HepG2 (cell line): Measurements from ENCODE around the gene PRDX5. TPM values are rescaled to one million over a fixed set of nuclear protein-coding genes. Genes with fewer than 3 reads are reported as not detected.

Experiments used
- ARID2 ChIP-seq: sonication (generic); formaldehyde crosslinking; IDR thresholded peaks from 2 replicates; pipeline ENCODE4 v1.8.1; 2022; ENCODE audit warnings: mild to moderate bottlenecking, missing genetic modification reagents, borderline replicate concordance
- CBX5 ChIP-seq: sonication (generic); formaldehyde crosslinking; IDR thresholded peaks from 2 replicates; pipeline ENCODE4 v1.4.0; 2020; ENCODE audit warnings: missing genetic modification reagents, borderline replicate concordance
- DR1 ChIP-seq: sonication (generic); formaldehyde crosslinking; IDR thresholded peaks from 2 replicates; pipeline ENCODE4 v1.8.0; 2021; ENCODE audit warnings: mild to moderate bottlenecking, missing genetic modification reagents, inconsistent platforms
- ELF3 ChIP-seq: IDR thresholded peaks from 2 replicates; pipeline ENCODE4 v1.6.1; 2016; ENCODE audit warnings: missing genetic modification reagents, missing compliant biosample characterization
- MYNN ChIP-seq: sonication (generic); formaldehyde crosslinking; IDR thresholded peaks from 2 replicates; pipeline ENCODE4 v1.4.0; 2020; ENCODE audit warnings: mild to moderate bottlenecking, low read depth, missing genetic modification reagents
- MZF1 ChIP-seq: sonication (generic); formaldehyde crosslinking; IDR thresholded peaks from 2 replicates; pipeline ENCODE4 v1.8.1; 2023; ENCODE audit warnings: mild to moderate bottlenecking, missing genetic modification reagents, borderline replicate concordance
- POLR2AphosphoS2 ChIP-seq: IDR thresholded peaks from 2 replicates; pipeline ENCODE4 v1.6.1; 2011; ENCODE audit warnings: low read depth, low read length, improper control_type of control experiment
- TCF12 ChIP-seq, 2 experiments: fragments of 450-650 bp in 1 of 2; sonication (generic) in 1 of 2; formaldehyde crosslinking in 1 of 2; IDR thresholded peaks; 2 replicates each; pipeline versions ENCODE4 v1.6.1 to v1.8.0; 2017 to 2022; ENCODE audit warnings: antibody characterized with exemption in 1 of 2, mild to moderate bottlenecking in 1 of 2, missing genetic modification reagents in 1 of 2, moderate library complexity in 1 of 2
- ZMYM4 ChIP-seq: sonication (generic); formaldehyde crosslinking; IDR thresholded peaks from 2 replicates; pipeline ENCODE4 v1.8.1; 2023; ENCODE audit warnings: mild to moderate bottlenecking, missing genetic modification reagents
- ZNF121 ChIP-seq: sonication (generic); formaldehyde crosslinking; IDR thresholded peaks from 2 replicates; pipeline ENCODE4 v1.5.0; 2020; ENCODE audit warnings: mild to moderate bottlenecking, missing genetic modification reagents
- ZNF251 ChIP-seq: sonication (generic); formaldehyde crosslinking; IDR thresholded peaks from 2 replicates; pipeline ENCODE4 v1.9.0; 2021; ENCODE audit warnings: mild to moderate bottlenecking, missing genetic modification reagents
- ZNF543 ChIP-seq: sonication (generic); formaldehyde crosslinking; IDR thresholded peaks from 2 replicates; pipeline ENCODE4 v1.4.0; 2020; ENCODE audit warnings: mild to moderate bottlenecking, missing genetic modification reagents
- ZNF670 ChIP-seq: sonication (generic); formaldehyde crosslinking; IDR thresholded peaks from 2 replicates; pipeline ENCODE4 v1.8.0; 2022; ENCODE audit warnings: mild to moderate bottlenecking, missing genetic modification reagents, borderline replicate concordance
- ZNF788 ChIP-seq: sonication (generic); formaldehyde crosslinking; IDR thresholded peaks from 2 replicates; pipeline ENCODE4 v1.5.0; 2020; ENCODE audit warnings: mild to moderate bottlenecking, missing genetic modification reagents, borderline replicate concordance
- ZNF816 ChIP-seq: sonication (generic); formaldehyde crosslinking; IDR thresholded peaks from 2 replicates; pipeline ENCODE4 v1.8.0; 2022; ENCODE audit warnings: missing genetic modification reagents, mild to moderate bottlenecking, borderline replicate concordance
- polyA plus RNA-seq, 8 experiments: library from polyadenylated mRNA; depleted of rRNA in 3 of 8; stranded (reverse) in 7 of 8; unstranded in 1 of 8; fragments of >200 nt; fragmentation: Illumina TruSeq in 4 of 8; extraction: Trizol in 4 of 8; gene quantifications; 2 replicates each; pipeline versions ENCODE4 v1.2.1 to v1.2.3, GENCODE V29; 2011 to 2016; ENCODE audit warnings: low read depth in 4 of 8, missing spikeins in 1 of 8, mixed read lengths in 1 of 8; ENCODE audit not compliant: insufficient read depth in 1 of 8
- total RNA-seq, 5 experiments: library from RNA; depleted of rRNA; stranded (reverse); fragments of >200 nt; fragmentation: Illumina TruSeq; extraction: Trizol; gene quantifications; 2 replicates each; pipeline ENCODE4 v1.2.3, GENCODE V29; 2016; ENCODE audit warnings: low read depth in 1 of 5
- TF ChIP-seq, protein P1 (sequence below): sonication (generic); formaldehyde crosslinking; IDR thresholded peaks from 2 replicates; pipeline ENCODE4 v1.5.0; 2020; ENCODE audit warnings: mild to moderate bottlenecking, missing genetic modification reagents
- TF ChIP-seq, protein P2 (sequence below): sonication (generic); formaldehyde crosslinking; IDR thresholded peaks from 2 replicates; pipeline ENCODE4 v1.5.1; 2020; ENCODE audit warnings: mild to moderate bottlenecking, moderate library complexity, missing genetic modification reagents
- TF ChIP-seq, protein P3 (sequence below): sonication (generic); formaldehyde crosslinking; IDR thresholded peaks from 2 replicates; pipeline ENCODE4 v1.5.1; 2020; ENCODE audit warnings: mild to moderate bottlenecking, missing genetic modification reagents, moderate library complexity
- TF ChIP-seq, protein P4 (sequence below): sonication (generic); formaldehyde crosslinking; IDR thresholded peaks from 2 replicates; pipeline ENCODE4 v1.4.0; 2020; ENCODE audit warnings: missing genetic modification reagents

The PRDX5 gene
- total and polyA plus RNA-seq, 2 of the 13 experiments (the other 11 are each of a cell fraction or from before 2014, with no cell fraction given) = 215 to 311 TPM

DNA sequence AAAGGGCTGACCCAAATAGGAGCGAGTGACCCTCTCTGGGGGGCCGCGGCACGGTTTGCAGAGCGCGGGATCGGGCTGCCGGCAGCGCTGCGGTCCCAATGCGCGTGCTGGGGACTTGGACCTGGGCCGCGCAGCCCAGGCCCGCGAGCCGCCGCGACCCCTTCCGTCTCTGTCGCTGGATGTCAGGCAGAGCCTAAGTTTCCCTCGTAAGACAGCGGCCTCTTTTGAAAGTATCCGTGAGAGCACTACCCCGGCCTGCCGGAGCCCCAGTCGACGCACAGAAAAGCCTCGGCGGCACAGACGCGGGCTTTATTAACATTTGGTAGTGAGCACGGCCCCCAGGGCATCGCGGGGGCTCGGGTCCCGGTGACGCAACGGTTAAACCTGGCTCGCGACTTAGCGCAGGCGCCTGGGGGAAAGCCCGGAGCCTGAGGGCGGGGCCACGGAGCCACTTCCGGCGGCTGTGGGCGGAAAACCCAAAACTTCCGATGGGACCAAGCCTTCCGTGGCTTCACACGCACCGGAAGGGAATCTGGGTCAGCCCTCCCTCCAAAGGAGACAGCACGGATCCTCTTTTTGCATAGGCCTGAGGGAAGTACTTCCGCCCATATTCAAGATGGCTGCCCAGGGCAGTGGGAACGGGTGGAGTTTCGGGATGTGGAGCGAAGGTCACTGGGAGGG, 48.2 kb upstream of the PRDX5 start (continued):
- TF ChIP-seq, protein P1, sequence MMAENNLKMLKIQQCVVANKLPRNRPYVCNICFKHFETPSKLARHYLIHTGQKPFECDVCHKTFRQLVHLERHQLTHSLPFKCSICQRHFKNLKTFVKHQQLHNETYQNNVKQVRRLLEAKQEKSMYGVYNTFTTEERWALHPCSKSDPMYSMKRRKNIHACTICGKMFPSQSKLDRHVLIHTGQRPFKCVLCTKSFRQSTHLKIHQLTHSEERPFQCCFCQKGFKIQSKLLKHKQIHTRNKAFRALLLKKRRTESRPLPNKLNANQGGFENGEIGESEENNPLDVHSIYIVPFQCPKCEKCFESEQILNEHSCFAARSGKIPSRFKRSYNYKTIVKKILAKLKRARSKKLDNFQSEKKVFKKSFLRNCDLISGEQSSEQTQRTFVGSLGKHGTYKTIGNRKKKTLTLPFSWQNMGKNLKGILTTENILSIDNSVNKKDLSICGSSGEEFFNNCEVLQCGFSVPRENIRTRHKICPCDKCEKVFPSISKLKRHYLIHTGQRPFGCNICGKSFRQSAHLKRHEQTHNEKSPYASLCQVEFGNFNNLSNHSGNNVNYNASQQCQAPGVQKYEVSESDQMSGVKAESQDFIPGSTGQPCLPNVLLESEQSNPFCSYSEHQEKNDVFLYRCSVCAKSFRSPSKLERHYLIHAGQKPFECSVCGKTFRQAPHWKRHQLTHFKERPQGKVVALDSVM = no peak
- no peak for TF ChIP-seq DR1
- TF ChIP-seq CBX5 = peak; percentile 34; the same call in 1 of the 2 replicates
- no peak for TF ChIP-seq MYNN
- TF ChIP-seq ZNF670 = peak; percentile 71; the same call in 1 of the 2 replicates
- TF ChIP-seq, protein P2, sequence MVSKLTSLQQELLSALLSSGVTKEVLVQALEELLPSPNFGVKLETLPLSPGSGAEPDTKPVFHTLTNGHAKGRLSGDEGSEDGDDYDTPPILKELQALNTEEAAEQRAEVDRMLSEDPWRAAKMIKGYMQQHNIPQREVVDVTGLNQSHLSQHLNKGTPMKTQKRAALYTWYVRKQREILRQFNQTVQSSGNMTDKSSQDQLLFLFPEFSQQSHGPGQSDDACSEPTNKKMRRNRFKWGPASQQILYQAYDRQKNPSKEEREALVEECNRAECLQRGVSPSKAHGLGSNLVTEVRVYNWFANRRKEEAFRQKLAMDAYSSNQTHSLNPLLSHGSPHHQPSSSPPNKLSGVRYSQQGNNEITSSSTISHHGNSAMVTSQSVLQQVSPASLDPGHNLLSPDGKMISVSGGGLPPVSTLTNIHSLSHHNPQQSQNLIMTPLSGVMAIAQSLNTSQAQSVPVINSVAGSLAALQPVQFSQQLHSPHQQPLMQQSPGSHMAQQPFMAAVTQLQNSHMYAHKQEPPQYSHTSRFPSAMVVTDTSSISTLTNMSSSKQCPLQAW = peak; percentile 94
- no peak for TF ChIP-seq ZNF251
- TF ChIP-seq ZMYM4 (CRISPR knock-in tag) = peak; percentile 29; the same call in 1 of the 2 replicates
- TF ChIP-seq TCF12 (IDR thresholded peaks at IDR 0.05) = no peak
- no peak for TF ChIP-seq TCF12 (CRISPR knock-in tag; IDR thresholded peaks at IDR 0.05)
- TF ChIP-seq POLR2AphosphoS2 = no peak
- no peak for TF ChIP-seq ZNF816
- TF ChIP-seq ELF3 (CRISPR knock-in tag) = peak; percentile 52; the same call in 1 of the 2 replicates
- TF ChIP-seq, protein P3, sequence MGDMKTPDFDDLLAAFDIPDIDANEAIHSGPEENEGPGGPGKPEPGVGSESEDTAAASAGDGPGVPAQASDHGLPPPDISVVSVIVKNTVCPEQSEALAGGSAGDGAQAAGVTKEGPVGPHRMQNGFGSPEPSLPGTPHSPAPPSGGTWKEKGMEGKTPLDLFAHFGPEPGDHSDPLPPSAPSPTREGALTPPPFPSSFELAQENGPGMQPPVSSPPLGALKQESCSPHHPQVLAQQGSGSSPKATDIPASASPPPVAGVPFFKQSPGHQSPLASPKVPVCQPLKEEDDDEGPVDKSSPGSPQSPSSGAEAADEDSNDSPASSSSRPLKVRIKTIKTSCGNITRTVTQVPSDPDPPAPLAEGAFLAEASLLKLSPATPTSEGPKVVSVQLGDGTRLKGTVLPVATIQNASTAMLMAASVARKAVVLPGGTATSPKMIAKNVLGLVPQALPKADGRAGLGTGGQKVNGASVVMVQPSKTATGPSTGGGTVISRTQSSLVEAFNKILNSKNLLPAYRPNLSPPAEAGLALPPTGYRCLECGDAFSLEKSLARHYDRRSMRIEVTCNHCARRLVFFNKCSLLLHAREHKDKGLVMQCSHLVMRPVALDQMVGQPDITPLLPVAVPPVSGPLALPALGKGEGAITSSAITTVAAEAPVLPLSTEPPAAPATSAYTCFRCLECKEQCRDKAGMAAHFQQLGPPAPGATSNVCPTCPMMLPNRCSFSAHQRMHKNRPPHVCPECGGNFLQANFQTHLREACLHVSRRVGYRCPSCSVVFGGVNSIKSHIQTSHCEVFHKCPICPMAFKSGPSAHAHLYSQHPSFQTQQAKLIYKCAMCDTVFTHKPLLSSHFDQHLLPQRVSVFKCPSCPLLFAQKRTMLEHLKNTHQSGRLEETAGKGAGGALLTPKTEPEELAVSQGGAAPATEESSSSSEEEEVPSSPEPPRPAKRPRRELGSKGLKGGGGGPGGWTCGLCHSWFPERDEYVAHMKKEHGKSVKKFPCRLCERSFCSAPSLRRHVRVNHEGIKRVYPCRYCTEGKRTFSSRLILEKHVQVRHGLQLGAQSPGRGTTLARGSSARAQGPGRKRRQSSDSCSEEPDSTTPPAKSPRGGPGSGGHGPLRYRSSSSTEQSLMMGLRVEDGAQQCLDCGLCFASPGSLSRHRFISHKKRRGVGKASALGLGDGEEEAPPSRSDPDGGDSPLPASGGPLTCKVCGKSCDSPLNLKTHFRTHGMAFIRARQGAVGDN (CRISPR knock-in tag) = peak; percentile 73
- TF ChIP-seq ARID2 = no peak
- peak; percentile 79 for TF ChIP-seq ZNF121 (CRISPR knock-in tag)
- TF ChIP-seq ZNF788 (CRISPR knock-in tag) = no peak; the same call in 1 of the 2 replicates
- TF ChIP-seq, protein P4, sequence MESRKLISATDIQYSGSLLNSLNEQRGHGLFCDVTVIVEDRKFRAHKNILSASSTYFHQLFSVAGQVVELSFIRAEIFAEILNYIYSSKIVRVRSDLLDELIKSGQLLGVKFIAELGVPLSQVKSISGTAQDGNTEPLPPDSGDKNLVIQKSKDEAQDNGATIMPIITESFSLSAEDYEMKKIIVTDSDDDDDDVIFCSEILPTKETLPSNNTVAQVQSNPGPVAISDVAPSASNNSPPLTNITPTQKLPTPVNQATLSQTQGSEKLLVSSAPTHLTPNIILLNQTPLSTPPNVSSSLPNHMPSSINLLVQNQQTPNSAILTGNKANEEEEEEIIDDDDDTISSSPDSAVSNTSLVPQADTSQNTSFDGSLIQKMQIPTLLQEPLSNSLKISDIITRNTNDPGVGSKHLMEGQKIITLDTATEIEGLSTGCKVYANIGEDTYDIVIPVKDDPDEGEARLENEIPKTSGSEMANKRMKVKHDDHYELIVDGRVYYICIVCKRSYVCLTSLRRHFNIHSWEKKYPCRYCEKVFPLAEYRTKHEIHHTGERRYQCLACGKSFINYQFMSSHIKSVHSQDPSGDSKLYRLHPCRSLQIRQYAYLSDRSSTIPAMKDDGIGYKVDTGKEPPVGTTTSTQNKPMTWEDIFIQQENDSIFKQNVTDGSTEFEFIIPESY = no peak; the same call in 1 of the 2 replicates
- no peak; the same call in 1 of the 2 replicates for TF ChIP-seq ZNF543 (CRISPR knock-in tag)
- no peak for TF ChIP-seq MZF1 (CRISPR knock-in tag)
